Panc1 (cell line): Measurements from ENCODE around the gene EPHX1. TPM values are rescaled to one million over a fixed set of nuclear protein-coding genes. Genes with fewer than 3 reads are reported as not detected.

Source experiments
- ATAC-seq: fragments of 200-7000 bp; cut with Tn5 transposase; 2 replicates; pipeline ENCODE4 v1.9.1; 2020; ENCODE audit warnings: mild to moderate bottlenecking, moderate library complexity
- BruUV-seq: library from RNA; stranded (reverse); fragments of 400-500 nt; replicated peaks from 2 replicates; lab custom pipeline; 2021; lab: Mats Ljungman, UMichigan
- CTCF ChIA-PET: fragments of 300-600 bp; sonication (Branson Sonifier 250); formaldehyde crosslinking; loops from one replicate; lab custom pipeline; 2022; ENCODE audit warnings: antibody characterized with exemption; lab: Charles Lee
- POLR2A ChIA-PET: fragments of 300-600 bp; sonication (Branson Sonifier 250); formaldehyde crosslinking; loops from one replicate; lab custom pipeline; 2022; ENCODE audit warnings: antibody characterized with exemption; lab: Charles Lee
- DNase-seq: peaks from one replicate; pipeline ENCODE4 v3.0.0-alpha.2; 2010; ENCODE audit warnings: low read depth, low spot score
- H3K27ac ChIP-seq: 2 replicates; pipeline ENCODE4 v1.5.1; 2011; ENCODE audit warnings: mild to moderate bottlenecking, low read length, inconsistent platforms
- H3K27me3 ChIP-seq: fragments of 200-500 bp; sonication (Bioruptor generic); 2 replicates; pipeline ENCODE4 v1.6.0; 2014; ENCODE audit warnings: low read length, inconsistent platforms; ENCODE audit not compliant: control insufficient read depth, insufficient read depth
- H3K36me3 ChIP-seq: fragments of 200-500 bp; sonication (Bioruptor generic); 2 replicates; pipeline ENCODE4 v1.5.1; 2014; ENCODE audit warnings: inconsistent platforms, mild to moderate bottlenecking, low read length, moderate library complexity; ENCODE audit not compliant: control insufficient read depth, insufficient read depth
- H3K4me1 ChIP-seq: 2 replicates; pipeline ENCODE4 v1.5.1; 2011; ENCODE audit warnings: inconsistent platforms, mild to moderate bottlenecking, low read length, moderate library complexity; ENCODE audit not compliant: control insufficient read depth, insufficient read depth
- H3K4me3 ChIP-seq, 2 experiments: 2 replicates each; pipeline ENCODE4 v1.5.1; 2011 to 2012; ENCODE audit warnings: low read depth in 2 of 2, low read length in 2 of 2, mild to moderate bottlenecking in 2 of 2, inconsistent platforms in 1 of 2, moderate library complexity in 1 of 2
- H3K9me3 ChIP-seq: fragments of 200-500 bp; sonication (Bioruptor generic); 2 replicates; pipeline ENCODE4 v1.5.1; 2014; ENCODE audit warnings: low read depth, mild to moderate bottlenecking, inconsistent platforms, low read length, moderate library complexity; ENCODE audit not compliant: control insufficient read depth, insufficient read depth
- CTCF ChIP-seq: fragments of 450-650 bp; IDR thresholded peaks from 2 replicates; pipeline ENCODE4 v1.5.1; 2017; ENCODE audit warnings: mild to moderate bottlenecking
- POLR2AphosphoS5 ChIP-seq: IDR thresholded peaks from 2 replicates; pipeline ENCODE4 v1.6.1; 2012; ENCODE audit warnings: mild to moderate bottlenecking, low read depth, low read length, moderate library complexity
- REST ChIP-seq, 2 experiments: IDR thresholded peaks; 2 replicates each; pipeline ENCODE4 v1.6.1; 2011 to 2012; ENCODE audit warnings: low read depth in 2 of 2, control low read depth in 1 of 2, low read length in 1 of 2, mild to moderate bottlenecking in 1 of 2, moderate library complexity in 1 of 2; ENCODE audit not compliant: insufficient read depth in 1 of 2
- SIN3A ChIP-seq: IDR thresholded peaks from 2 replicates; pipeline ENCODE4 v1.6.1; 2012; ENCODE audit warnings: low read depth, mild to moderate bottlenecking, low read length, moderate library complexity, borderline replicate concordance; ENCODE audit not compliant: insufficient read depth
- TCF7L2 ChIP-seq: IDR thresholded peaks from 2 replicates; pipeline ENCODE4 v1.6.1; 2011; ENCODE audit warnings: mild to moderate bottlenecking, low read depth, low read length, inconsistent platforms
- in situ Hi-C: cut with HindIII; loops from 2 replicates; pipeline ENCODE4 v1.10.0; 2016; ENCODE audit warnings: low sequenced_read_pairs, low pct_unique_long_range_greater_than_20kb
- intact Hi-C: fragments of 100-400 bp; cut with micrococcal nuclease; formaldehyde crosslinking; loops from one replicate; pipeline ENCODE4 v1.10.0; 2022; ENCODE audit not compliant: unreplicated experiment
- total RNA-seq: library from RNA; stranded (reverse); gene quantifications from one replicate; pipeline ENCODE4 v1.2.1, GENCODE V29; 2021; ENCODE audit not compliant: unreplicated experiment

EPHX1 gene
- total RNA-seq, 1 experiment from 2014 or later, result 76.4 TPM

GRCh38 chr1:225842074-225842473 is 32.1 kb downstream of the EPHX1 start:
- Histone ChIP-seq H3K4me1 (0 out of 2 replicates have a peak, but pooled peaks cover 5% of the 10 kb centered on the region), H3K36me3 (no peaks in the 10 kb centered on the region), H3K9me3 (no peaks in the 10 kb centered on the region), H3K4me3 (no peak overlapping the region), H3K27ac (no peak overlapping the region), H3K27me3 (no peaks in the 10 kb centered on the region)
- DNase-seq (no peak), ATAC-seq (no peak)
- TF ChIP-seq REST (IDR thresholded peaks at IDR 0.05; ENCODE audit: insufficient read depth in 1 of 2, low read depth in 2 of 2, low read length in 1 of 2), result no peak
- TF ChIP-seq SIN3A, result no peak
- TF ChIP-seq TCF7L2, result no peak
- no peak for TF ChIP-seq CTCF
- no peak for TF ChIP-seq POLR2AphosphoS5
- in situ Hi-C loops, result no loop called here
- no TSS peak for BruUV-seq
- intact Hi-C loops, result no loop called here
- ChIA-PET CTCF (interaction anchor here (0.7 kb wide), 1 partner anchor 24 kb away, joined by 3 read pairs; no protein-coding TSS in a partner anchor), POLR2A (no interaction called here)

GRCh38 chr1:225842788-225843425 is 33.0 kb downstream of the EPHX1 start:
- ChIA-PET POLR2A (no interaction called here), CTCF (interaction anchor here (0.7 kb wide), 1 partner anchor 25 kb away, joined by 3 read pairs; no protein-coding TSS in a partner anchor)
- Histone ChIP-seq H3K4me3 (no peak overlapping the region), H3K4me1 (0 out of 2 replicates have a peak, but pooled peaks cover 5% of the 10 kb centered on the region), H3K9me3 (no peaks in the 10 kb centered on the region), H3K36me3 (no peaks in the 10 kb centered on the region), H3K27ac (no peak overlapping the region), H3K27me3 (no peaks in the 10 kb centered on the region)
- BruUV-seq, result no TSS peak
- DNase-seq (no peak), ATAC-seq (no peak)
- in situ Hi-C loops (no loop called here), intact Hi-C loops (no loop called here)
- TF ChIP-seq CTCF, result no peak
- TF ChIP-seq REST (IDR thresholded peaks at IDR 0.05; ENCODE audit: insufficient read depth in 1 of 2, low read depth in 2 of 2, low read length in 1 of 2), result no peak
- TF ChIP-seq SIN3A, result no peak
- no peak for TF ChIP-seq POLR2AphosphoS5
- no peak for TF ChIP-seq TCF7L2
